Stimulated activated CD4-positive, alpha-beta T cell treated with anti-CD3 and anti-CD28 coated beads, Interleukin-1b, Interleukin-23, amount 100 ng/mL, for 4 hours (primary cell): ENCODE data around the gene DNMBP.
A peak's percentile ranks its signal among the peaks of the same experiment; 100 is the strongest.
"Not testable (repeated sequence)": the region's sequence is repeated elsewhere in the genome, so short reads cannot be mapped to it uniquely, and the experiment has no call there.

Experiments used
- DNase-seq, 2 donors: peaks; one replicate each; pipeline ENCODE4 v3.0.0-alpha.2; 2020; ENCODE audit warnings: low read depth in 2 of 2

Gene DNMBP

DNA sequence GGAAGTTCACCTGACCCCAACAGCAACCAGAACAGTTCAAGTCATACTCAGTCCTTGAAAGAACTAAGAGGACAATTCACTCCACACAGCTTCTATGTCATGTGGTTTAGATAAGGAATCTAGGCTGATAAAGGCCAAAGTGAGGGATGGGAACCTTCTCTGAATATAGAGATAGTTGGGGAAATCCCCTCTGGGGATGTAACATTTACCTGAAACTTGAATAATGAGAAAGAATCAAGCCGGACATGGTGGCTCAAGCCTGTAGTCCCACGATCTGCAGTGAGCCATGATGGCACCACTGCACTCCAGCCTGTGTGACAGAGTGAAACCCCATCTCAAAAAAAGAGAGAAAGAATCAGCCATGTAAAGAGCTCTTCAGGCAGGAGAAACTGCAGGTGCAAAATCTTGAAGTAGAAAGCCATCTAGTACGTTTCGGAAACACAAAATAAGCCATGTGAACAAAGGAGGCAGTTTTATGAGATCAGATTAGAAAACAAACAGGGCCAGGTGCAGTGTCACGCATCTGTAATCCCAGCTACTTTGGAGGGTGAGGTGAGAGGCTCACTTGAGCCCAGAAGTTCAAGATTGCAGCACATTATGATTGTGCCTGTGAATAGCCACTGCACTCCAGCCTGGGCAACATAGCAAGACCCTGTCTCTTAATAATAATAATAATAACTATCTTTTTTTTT is 4.5 kb upstream of the DNMBP start:
- DNase-seq: no peak

DNA sequence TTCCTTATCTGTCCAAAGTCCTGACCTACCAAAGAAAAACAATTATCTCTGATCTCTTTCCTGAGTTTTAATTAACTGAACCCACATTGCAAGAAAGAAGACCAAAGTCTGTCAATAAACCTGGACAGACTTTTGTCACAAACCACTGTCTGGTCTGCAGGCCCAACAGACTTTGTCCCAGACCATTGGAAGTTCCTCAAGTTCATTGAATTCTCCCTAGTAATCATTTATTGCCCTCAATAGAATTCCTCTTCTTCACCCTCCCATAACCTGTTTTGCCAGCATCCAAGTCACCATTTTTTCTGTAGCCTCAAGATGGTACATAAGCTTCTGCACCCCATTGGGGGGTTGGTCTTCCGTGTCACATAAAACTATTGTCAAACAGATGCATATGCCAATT is 3.9 kb upstream of the DNMBP start:
- no peak for DNase-seq

DNA sequence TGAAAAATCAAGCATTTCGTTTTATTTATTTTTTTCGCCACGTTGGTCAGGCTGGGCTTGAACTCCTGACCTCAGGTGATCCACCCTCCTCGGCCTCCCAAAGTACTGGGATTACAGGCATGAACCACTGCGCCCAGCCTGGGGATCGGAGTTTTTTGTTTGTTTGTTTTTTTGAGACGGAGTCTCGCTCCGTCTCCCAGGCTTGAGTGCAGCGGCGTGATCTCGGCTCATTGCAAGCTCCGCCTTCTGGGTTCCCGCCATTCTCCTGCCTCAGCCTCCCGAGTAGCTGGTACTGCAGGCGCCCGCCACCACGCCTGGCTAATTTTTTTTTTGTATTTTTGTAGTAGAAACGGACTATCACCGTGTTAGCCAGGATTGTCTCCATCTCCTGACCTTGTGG is 2.2 kb upstream of the DNMBP start:
- not testable (repeated sequence) for DNase-seq

DNA sequence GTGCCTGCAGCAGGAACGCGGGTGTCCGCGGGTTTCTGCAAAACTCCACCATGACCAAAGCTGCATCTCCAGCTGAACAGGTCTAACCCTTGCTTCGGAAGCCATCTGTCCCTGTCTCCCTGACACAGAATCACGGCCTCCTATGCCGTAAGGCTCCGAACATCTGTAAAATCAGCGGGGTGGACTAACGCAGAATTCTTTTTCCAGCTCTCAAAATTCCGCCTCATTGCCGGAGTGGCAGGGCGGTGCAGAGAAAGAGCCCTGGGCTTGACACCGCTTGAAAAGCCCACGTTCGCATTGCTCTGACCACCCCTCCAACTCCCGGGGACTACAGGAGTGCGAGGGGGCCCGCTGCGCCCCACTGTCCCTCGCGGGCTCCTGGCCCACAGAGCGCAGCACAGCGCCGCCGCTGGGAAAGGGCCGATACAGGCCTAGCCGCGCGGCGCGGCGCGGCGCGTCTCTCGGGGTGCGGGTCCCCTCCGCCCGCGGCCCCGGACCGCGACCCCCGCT is 409 bp downstream of the DNMBP start:
- no peak for DNase-seq

DNA sequence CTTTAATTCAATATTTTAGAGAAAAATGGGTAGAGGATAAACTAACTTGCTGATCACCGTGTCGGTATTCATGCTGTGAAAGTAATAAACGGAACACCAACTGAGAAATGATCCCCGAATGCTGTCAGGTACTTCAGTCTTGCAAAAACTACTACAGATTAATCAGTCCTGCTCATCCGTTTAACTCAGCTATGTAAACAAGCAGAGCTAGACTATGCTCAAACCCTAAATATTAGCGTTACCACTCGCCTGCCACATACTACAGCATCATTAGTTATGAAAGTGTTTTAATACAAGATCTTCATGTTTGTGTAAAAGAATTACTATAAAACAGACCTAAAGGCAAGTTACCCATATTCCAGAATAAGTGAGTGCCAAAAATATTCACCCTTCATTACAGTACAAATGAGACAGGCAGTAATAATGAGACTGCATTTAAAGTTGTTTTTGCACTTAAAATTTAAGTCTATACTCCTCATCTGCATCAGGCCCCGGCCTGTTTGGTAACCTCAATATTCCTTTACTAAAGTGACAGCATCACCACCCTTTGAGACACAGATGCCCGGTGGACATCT is 952 bp downstream of the DNMBP start:
- no peak for DNase-seq

DNA sequence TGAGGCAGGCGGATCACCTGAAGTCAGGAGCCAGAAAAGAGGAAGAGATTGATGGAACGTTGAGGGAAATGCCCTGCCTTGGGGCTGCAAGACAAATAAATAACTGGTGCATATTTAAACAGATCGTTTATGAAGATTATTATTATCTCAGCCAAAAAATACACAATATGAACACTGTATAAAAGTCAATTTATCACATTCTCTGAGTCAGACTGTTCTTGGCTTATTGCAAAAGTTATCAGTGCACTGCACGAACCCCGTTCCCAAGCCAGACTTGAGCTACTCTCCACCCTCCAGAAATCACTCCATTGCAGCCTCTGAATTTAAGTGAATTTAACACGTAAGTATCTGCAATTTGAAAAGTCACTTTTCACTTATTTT is 1.6 kb downstream of the DNMBP start:
- DNase-seq: no peak

DNA sequence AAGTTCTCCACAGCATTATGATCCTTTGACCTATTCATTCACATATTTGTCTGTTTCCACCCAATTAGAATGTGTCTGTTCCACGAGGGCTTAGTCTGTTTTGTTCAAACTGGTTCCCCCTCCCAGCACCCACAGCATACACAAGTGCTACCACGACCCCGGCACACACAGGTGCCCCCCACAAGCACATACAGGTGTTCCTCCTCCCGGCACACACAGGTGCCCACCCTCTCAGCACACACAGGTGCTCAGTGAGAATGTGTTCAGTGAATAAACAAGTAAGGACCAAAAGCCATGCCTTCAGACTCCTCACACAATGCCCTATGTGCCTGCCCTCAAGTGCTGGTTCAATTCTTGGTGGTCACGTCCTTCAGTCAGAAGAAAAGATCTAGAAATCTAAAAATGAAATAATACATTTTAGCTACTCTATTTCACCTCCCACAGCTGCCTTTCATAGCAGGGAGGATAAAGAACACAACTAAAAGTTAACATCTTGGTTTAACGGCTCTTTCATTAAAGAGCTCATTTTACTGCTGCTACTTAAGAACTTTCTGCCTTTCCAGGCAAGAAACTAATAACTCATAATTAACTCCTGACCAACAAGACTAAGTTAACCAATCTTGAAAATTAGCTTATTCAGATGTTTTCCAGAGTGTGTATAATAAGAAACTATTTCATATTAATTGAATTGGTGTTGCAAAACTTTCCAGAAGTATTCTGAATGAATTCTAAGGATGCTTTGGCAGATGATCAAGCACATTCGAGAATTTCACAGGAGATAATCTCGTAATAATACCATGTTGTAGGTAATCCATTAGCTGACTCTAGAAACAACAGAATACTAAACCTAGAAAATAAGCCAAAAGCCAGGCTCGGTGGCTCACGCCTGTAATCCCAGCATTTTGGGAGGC is 2.3 kb downstream of the DNMBP start:
- DNase-seq: no peak

DNA sequence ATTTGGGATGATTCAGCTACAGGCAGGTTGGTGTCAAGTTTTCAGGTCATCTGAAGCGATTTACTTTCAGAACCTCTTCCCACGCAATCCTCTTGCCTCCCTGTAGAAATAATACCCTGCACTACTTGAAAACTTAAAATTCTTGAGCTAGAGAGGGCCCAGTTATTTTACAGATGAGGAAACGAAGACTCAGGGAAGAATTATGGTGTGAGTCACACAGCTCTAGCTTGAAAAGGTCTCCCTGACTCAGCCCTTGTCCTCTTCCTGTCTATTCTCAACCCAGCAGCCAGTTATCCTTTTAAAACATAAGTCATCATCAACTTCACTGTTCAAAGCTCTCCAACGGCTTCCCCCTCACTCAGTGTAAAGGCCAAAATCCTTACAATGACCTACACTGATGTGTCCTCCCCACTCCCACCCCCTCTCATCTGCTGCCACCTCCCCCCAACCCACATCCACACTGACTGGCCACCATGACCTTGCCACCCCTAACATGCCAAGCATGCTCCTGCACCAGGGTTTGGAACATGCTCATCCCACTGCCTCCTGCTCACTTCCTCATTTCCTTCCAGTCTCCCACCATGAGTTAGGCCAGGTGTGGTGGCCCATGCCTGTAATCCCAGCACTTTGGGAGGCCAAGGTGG is 3.4 kb downstream of the DNMBP start:
- DNase-seq: no peak

DNA sequence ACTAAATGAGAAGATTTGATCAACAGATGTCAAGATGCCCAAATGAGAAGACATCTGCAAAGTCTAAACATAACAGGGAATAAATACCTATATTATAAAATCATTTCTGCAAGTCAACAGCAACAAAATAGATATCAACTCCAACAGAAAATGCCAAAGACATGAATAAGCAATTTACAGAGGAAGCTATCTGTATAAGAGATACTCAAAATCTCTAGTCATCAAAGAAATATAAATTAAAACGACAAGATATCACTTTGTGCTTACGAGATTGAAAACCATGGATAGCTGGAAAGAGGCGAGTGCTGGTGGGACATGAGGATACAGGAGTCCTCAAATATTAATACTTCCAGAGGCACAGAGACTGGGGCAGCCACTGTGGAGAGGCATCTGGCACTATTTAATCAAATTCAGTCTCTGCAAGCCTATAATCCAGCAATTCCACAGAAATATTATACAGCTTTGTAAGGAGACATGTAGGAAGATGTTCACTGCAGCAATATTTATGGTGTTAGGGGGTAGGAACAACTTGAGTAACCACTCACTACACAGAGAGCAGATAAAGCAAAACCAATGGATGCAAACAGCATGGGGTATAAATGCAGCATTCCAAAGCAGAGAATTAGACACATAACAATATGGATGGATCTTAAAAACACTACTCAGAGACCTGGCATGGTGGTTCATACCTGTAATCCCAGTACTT is 4.8 kb downstream of the DNMBP start:
- no peak for DNase-seq

DNA sequence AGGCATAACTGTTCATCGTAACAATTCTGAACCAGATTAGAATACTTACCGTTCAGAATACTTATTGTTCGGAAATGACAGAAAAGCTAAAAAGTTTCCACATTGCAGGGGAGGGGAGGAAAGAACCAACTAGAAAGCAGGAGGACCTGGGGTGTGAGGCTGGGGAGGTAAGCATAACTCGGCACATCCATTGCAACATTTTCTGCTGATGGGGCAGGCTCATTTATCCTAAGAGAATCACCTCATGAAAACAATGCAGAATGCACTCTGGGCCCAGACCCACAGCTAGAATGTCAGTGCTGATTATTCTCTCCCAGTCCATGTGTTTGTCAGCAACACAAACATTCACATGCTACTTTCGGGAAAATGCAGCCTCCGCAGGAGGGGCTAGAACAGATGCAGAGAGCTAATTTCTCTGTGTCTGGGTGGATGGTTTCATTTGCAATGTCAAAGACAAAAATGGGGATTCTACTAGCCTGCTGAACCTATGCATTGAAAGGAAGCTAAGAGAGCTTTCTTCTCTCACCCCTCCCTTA is 9.6 kb downstream of the DNMBP start:
- DNase-seq: no peak

DNA sequence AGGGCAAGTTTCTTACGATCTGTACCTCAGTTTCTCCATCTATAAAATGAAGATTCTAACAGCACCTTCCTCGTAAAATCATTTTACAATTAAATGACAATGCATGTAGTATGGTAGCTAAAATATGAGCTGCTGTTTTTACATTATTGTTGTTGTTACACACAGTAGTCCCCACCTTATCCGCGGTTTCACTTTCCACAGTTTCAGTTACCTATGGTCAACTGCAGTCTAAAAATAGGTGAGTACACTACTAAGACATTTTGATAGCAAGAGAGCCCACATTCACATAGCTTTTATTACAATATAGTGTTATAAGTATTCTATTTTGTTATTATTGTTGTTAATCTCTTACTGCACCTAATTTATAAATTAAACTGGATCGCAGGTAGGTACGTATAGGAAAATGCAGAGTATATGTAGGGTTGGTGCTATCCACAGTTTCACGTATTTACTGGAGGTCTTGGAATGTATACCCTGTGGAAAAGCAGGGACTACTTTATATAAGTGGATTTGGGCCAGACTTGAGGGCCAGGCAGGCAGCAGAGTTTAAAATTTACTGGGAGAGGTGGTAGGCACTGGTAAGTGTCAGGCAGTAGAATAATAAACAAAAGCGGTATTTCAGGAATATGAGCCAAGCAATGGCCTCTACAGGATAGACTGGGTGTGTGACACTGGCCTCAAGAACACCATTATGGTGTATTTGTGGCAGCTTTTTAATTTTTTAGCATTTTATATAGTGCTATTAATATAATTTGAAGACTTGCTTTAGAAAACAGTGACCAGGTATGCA is 10.2 kb downstream of the DNMBP start:
- no peak for DNase-seq

DNA sequence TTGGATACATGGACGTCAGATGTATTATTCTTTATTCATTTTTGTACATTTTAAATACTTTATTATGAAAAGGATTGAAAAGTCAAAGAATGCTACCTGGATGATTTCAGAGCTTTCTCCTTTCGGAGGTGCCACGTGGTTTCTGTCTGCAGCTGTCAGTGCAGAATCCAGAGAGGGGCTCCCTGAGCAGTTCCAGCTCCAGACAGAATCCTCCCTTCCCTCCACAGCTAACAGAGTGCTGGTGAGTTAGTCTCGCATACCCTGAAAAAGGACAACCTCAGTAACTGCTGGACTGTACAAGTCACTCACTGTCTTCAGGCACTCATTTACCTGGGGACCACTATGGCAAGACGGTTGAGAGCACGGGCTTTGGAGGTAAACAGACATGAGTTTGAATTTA is 10.9 kb downstream of the DNMBP start:
- no peak for DNase-seq

DNA sequence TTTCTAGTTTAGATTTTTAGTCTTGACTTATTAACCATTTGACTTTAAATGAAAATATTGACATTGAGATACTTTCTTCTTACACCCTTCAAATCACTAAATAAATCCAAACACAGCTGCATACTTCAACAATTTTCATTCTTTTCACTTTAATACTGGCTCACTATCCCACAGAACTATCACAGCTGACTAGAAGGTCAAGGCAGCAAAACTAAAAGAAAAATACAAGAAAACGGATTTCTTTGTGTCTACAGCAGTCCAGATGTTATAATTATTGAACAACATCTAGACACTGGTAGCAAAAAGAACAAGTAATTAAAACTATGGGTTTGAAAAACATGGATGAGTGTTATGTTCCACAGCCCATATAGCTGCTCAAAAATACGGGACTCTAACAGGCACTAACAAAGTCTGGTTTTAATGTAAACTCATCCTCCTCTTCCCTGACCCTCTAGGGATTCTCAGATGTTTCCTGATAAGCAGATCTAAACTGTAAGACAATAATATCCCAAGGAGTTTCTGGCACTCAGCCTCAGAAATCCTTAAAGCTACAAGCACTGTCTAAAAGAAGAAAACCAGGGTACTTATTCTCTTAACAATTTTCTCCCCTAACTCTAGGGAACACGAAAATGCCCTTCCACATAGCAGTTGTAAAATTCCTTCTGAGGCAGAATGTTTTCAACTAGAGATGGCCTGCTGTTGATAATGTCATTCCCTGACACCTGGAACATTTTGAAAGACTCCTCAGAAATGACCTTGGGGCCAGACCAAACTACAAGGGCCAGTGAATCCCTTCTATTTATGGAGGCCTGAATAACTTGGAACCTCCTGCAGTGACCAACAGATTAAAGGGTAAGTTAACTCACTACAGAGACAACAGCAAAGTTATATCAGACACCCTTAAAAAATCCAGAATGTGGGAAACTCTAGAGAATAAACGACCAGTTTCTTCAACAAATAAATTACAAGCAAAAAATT is 12.8 kb downstream of the DNMBP start:
- no peak for DNase-seq

DNA sequence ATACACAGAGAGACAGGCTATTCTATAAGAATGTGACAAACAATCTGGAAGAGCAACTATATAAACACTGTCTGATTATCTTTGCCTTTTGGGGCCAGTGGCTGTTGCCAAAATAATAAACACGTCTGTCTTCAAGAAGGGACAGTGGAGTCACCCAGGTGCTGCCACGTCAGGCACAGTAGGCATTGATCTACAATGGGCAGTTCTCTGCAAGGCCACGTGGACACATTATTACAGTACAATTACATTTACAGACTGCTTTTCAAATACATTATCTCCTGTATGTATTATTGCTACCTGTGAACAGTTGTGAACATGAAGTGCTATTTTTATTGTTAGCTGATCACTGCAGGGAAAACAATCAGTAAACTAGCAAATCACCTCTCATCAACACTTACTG is 14.0 kb downstream of the DNMBP start:
- no peak for DNase-seq

DNA sequence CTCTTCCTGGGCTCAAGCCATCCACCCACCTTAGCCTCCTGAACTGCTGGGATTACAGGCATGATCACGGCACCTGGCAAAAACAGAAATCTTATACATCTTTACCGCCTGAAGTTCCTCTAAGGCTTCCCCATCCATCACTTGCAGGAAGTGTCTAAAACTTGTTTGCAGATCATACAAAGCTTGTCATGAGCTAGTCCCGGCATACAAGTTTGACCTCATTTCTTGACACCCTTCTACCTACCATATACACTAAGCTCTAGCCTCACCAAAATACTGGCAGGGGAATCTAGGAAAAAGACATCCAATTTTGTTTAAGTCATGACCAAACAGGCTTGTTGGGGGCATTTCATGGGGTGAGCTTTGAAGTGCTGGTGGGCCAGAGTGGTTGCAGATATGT is 14.5 kb downstream of the DNMBP start:
- DNase-seq: no peak

DNA sequence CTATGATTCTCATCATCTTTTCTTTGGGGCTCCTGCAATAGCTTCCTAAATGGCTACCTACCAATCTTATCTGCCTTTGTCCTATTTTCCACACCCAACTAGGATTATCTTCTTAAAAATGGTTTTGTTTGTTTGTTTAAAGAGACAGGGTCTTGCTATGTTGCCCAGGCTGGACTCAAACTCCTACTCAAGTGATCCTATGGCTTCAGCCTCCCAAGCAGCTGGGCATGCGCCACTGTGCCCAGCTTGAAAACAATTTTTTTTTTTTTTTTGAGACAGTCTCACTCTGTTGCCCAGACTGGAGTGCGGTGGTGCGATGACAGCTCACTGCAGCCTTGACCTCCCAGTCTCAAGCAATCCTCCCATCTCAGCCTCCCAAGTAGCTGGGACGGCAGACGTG is 14.9 kb downstream of the DNMBP start:
- no peak for DNase-seq

DNA sequence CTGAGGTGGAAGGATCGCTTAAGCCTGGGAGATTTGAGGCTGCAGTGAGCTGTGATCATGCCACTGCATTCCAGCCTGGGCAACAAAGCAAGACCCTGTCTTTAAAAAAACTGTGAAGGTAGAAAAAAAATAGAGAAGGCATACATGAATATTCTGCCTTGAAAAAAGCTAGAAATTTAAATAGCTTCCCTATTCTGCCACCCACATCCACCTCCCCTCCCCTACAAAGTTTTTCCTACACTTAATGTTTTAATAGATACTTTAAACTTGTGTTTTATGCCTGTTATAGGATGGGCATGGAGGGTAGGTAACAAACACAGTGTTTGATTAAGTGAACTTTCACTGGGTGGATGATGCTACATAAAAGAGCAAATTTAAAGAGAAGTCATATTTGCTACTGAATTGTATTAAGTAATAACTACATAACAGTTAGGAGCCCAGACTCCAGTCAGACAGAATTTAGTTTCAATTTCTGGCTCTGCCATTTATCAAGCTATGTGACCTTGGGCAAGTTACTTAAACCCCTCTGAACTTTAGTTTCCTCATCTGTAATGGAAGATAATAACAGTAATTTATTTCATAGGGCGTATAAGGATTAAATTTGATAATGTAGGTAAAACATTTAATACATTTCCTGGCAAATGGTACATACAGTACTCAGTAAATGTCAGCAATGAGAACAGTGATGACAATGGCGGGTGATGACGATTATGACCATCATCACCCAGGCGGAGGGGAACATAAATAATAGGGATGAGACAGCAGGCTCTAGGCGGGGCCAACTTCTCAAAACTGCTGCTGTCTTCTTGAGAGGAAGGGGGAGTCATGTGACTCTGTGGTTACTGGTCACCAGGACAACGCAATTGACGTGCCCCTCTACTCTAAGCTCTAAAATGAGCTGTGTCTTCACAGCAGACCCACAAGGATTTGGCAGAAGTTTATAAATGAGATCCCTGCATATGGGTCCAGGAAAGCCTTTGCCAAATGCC is 15.8 kb downstream of the DNMBP start:
- peak in 1 of 2 donors; percentile 23 for DNase-seq

DNA sequence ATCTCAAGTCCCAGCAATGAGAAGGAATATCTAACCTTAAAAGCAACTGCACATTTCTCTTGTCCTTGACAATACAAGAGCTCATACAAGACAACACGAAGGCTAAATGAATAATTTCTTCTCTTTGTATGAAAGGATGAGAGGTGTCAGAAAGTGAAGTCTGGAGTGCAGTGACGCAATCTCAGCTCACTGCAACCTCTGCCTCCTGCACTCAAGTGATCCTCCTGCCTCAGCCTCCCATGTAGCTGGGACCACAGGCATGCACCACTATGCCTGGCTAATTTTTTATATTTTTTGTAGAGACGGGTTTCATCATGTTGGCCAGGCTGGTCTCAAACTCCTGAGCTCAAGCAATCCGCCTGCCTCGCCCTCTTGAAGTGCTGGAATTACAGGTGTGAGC is 24.1 kb downstream of the DNMBP start:
- not testable (repeated sequence) for DNase-seq
